ENCODE results near the gene DPEP3. TPM values are rescaled to one million over a fixed set of nuclear protein-coding genes. Genes with fewer than 3 reads are reported as not detected.

DPEP3 gene
- total and polyA plus RNA-seq, 10 of the 15 experiments (the other 5 are each of a cell fraction or from before 2014, with no cell fraction given) = not detected

DNA sequence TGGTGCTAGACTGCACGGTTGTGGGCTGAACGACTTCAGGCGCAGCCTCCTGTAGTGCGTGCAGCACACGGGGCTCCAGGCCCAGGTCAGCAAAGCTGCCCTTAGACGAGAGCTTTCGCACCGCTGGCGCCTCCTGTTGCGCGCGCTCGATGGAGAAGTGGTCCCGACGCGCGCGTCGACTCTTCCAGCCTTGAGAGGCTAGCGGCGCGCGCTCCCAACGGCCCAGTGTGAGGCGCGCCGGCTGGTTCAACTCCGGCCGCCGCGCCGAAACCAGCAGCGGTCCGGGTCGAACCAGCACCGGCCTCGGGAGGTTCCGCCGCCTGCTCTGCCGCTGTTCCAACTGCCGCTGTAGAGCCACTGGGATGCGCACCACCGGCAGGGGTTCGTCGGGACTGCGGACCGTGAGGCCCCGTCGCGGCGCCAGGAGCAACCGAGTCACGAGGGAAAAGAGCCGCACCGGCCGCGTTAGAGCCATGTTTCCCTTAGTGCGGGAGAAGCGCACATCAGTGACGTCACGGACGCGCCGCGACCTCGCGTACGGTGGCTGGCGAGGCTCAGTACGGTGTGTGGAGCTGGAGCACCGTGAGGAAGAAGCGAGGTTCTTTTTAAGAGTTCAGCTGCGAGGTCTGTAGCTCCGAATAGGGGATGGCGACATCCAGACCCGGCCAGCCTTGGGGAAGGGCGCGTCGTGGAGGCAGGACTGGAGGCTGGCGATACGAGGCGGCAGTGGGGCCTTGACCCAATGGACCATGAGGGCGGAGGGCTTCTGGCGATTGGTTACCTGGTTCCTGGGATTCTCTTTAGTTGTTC is 42.6 kb upstream of the DPEP3 start, which contains the start of the genes DDX28 and DUS2 (continued):
- TF ChIP-seq SMAD1 (IDR thresholded peaks at IDR 0.05; ENCODE audit: low read depth, partially characterized antibody) = no peak
- TF ChIP-seq JUND (IDR thresholded peaks at IDR 0.05; ENCODE audit: low read depth, low read length) = 0 out of 2 replicates have a peak, but pooled peaks have one; percentile 3
- TF ChIP-seq, protein P1, sequence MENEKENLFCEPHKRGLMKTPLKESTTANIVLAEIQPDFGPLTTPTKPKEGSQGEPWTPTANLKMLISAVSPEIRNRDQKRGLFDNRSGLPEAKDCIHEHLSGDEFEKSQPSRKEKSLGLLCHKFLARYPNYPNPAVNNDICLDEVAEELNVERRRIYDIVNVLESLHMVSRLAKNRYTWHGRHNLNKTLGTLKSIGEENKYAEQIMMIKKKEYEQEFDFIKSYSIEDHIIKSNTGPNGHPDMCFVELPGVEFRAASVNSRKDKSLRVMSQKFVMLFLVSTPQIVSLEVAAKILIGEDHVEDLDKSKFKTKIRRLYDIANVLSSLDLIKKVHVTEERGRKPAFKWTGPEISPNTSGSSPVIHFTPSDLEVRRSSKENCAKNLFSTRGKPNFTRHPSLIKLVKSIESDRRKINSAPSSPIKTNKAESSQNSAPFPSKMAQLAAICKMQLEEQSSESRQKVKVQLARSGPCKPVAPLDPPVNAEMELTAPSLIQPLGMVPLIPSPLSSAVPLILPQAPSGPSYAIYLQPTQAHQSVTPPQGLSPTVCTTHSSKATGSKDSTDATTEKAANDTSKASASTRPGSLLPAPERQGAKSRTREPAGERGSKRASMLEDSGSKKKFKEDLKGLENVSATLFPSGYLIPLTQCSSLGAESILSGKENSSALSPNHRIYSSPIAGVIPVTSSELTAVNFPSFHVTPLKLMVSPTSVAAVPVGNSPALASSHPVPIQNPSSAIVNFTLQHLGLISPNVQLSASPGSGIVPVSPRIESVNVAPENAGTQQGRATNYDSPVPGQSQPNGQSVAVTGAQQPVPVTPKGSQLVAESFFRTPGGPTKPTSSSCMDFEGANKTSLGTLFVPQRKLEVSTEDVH (IDR thresholded peaks at IDR 0.05; ENCODE audit: low read depth, partially characterized antibody) = peak; percentile 48
- TF ChIP-seq STAT3 (IDR thresholded peaks at IDR 0.05; ENCODE audit: low read depth, low read length) = no peak
- TF ChIP-seq NRF1 (conservative IDR thresholded peaks at IDR 0.05; ENCODE audit: low read depth, low read length) = no peak
- TF ChIP-seq, protein P2, sequence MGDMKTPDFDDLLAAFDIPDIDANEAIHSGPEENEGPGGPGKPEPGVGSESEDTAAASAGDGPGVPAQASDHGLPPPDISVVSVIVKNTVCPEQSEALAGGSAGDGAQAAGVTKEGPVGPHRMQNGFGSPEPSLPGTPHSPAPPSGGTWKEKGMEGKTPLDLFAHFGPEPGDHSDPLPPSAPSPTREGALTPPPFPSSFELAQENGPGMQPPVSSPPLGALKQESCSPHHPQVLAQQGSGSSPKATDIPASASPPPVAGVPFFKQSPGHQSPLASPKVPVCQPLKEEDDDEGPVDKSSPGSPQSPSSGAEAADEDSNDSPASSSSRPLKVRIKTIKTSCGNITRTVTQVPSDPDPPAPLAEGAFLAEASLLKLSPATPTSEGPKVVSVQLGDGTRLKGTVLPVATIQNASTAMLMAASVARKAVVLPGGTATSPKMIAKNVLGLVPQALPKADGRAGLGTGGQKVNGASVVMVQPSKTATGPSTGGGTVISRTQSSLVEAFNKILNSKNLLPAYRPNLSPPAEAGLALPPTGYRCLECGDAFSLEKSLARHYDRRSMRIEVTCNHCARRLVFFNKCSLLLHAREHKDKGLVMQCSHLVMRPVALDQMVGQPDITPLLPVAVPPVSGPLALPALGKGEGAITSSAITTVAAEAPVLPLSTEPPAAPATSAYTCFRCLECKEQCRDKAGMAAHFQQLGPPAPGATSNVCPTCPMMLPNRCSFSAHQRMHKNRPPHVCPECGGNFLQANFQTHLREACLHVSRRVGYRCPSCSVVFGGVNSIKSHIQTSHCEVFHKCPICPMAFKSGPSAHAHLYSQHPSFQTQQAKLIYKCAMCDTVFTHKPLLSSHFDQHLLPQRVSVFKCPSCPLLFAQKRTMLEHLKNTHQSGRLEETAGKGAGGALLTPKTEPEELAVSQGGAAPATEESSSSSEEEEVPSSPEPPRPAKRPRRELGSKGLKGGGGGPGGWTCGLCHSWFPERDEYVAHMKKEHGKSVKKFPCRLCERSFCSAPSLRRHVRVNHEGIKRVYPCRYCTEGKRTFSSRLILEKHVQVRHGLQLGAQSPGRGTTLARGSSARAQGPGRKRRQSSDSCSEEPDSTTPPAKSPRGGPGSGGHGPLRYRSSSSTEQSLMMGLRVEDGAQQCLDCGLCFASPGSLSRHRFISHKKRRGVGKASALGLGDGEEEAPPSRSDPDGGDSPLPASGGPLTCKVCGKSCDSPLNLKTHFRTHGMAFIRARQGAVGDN (IDR thresholded peaks at IDR 0.05) = peak; percentile 45; the same call in 1 of the 2 replicates
- peak; percentile 96 for TF ChIP-seq MXI1 (IDR thresholded peaks at IDR 0.05; ENCODE audit: low read depth, low read length)
- TF ChIP-seq CHD4 (IDR thresholded peaks at IDR 0.05) = no peak
- peak; percentile 100 for TF ChIP-seq NBN (IDR thresholded peaks at IDR 0.05)
- peak; percentile 68 for TF ChIP-seq NR2F1 (conservative IDR thresholded peaks at IDR 0.05)
- TF ChIP-seq, protein P3, sequence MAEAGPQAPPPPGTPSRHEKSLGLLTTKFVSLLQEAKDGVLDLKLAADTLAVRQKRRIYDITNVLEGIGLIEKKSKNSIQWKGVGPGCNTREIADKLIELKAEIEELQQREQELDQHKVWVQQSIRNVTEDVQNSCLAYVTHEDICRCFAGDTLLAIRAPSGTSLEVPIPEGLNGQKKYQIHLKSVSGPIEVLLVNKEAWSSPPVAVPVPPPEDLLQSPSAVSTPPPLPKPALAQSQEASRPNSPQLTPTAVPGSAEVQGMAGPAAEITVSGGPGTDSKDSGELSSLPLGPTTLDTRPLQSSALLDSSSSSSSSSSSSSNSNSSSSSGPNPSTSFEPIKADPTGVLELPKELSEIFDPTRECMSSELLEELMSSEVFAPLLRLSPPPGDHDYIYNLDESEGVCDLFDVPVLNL (IDR thresholded peaks at IDR 0.05; ENCODE audit: low read depth, low read length) = no peak; the same call in 1 of the 2 replicates
- no peak for TF ChIP-seq KLF5 (IDR thresholded peaks at IDR 0.05; ENCODE audit: partially characterized antibody)
- peak; percentile 70 for TF ChIP-seq RELA (IDR thresholded peaks at IDR 0.05; ENCODE audit: borderline replicate concordance, partially characterized antibody)
- no peak for TF ChIP-seq SUZ12 (IDR thresholded peaks at IDR 0.05; ENCODE audit: unreplicated experiment)
- no peak for TF ChIP-seq NFXL1 (IDR thresholded peaks at IDR 0.05; ENCODE audit: borderline replicate concordance)
- TF ChIP-seq DPF2 (IDR thresholded peaks at IDR 0.05) = peak; percentile 70; the same call in 1 of the 2 replicates
- 0 out of 2 replicates have a peak, but pooled peaks have one; percentile 36 for TF ChIP-seq TCF12 (IDR thresholded peaks at IDR 0.05; ENCODE audit: low read depth, low read length)
- peak; percentile 63; the same call in 1 of the 2 replicates for TF ChIP-seq POLR2AphosphoS2 (IDR thresholded peaks at IDR 0.05; ENCODE audit: low read depth, low read length)
- TF ChIP-seq MTA3 (IDR thresholded peaks at IDR 0.05; ENCODE audit: borderline replicate concordance, low read length) = no peak
- TF ChIP-seq, protein P4, sequence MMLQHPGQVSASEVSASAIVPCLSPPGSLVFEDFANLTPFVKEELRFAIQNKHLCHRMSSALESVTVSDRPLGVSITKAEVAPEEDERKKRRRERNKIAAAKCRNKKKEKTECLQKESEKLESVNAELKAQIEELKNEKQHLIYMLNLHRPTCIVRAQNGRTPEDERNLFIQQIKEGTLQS (IDR thresholded peaks at IDR 0.05; ENCODE audit: borderline replicate concordance, extremely low read depth, low read depth, low read length) = peak; percentile 91
- TF ChIP-seq HDGF (IDR thresholded peaks at IDR 0.05) = no peak
- TF ChIP-seq PML (IDR thresholded peaks at IDR 0.05; ENCODE audit: low read length) = no peak
- TF ChIP-seq SMC3 (IDR thresholded peaks at IDR 0.05; ENCODE audit: borderline replicate concordance, low read length) = no peak

Measured in GM12878 (cell line).